Measurements from ENCODE around the gene OTUB2.

The OTUB2 gene

DNA sequence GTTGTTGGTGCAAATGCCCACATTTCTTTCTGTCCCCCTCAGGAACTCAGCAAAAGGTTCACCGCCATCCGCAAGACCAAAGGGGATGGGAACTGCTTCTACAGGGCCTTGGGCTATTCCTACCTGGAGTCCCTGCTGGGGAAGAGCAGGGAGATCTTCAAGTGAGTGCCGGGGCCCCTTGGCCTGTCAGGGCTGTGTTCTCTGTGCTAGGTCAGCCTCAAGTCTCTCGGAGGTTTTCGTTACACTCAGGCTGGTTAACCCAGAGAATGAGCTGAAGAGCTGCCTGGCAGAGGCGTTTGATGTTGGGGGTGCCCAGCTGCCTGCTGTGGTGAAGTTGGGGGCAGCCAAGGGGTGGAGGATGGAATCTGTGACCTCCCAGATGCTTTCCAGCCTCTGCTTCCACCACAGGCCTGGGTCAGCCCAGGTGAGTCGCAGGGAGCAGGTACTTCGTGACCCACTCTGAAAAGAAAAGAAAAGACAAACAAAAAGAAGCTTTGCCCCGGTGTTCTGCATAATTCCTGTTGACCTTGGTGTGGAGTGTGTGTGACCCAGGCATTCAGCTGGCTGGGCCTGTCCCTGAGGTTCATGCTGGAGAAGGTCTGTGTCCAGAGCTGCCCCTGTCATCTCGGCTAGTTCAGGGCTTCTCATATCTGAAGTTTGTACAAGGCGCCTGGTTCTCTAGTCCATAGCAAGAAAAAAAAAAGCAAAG, 12.9 kb downstream of the OTUB2 start:
- Histone ChIP-seq H3K4me3 (ENCODE audit: insufficient read depth, low read depth, low read length, poor library complexity, severe bottlenecking) (no peak overlapping the region), H3K27ac (ENCODE audit: insufficient read depth, low read length, poor library complexity, severe bottlenecking) (no peak overlapping the region), H3K9me3 (ENCODE audit: control insufficient read depth, low read length) (no peaks in the 10 kb centered on the region), H3K36me3 (ENCODE audit: control insufficient read depth, insufficient read depth, low read length) (no peaks in the 10 kb centered on the region), H3K4me1 (ENCODE audit: control insufficient read depth, insufficient read depth, low read length, poor library complexity, severe bottlenecking) (no peaks in the 10 kb centered on the region), H3K27me3 (replicated peaks; ENCODE audit: control insufficient read depth, insufficient read depth, low read length, poor library complexity, severe bottlenecking) (no peaks in the 10 kb centered on the region)
- no peak for DNase-seq

DNA sequence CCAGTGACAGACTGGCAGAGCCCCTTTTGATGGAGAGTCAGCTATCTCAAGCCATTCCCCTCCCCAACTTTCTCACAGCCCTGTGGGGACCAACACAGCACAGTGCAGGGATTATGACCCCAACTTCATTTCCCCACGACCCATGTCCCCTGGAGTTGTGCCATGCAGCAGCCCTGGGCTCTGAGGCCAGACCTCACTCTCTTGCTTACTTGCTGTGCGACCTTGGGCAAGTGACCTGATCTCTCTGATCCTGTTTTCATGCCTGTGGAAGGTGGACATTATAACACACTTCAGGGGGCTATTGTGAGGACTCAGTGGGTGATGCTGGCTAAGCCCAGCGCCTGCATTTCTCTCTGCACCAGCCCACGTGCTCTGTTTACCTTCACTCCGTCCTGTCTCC, 14.1 kb downstream of the OTUB2 start:
- Histone ChIP-seq H3K27ac (ENCODE audit: insufficient read depth, low read length, poor library complexity, severe bottlenecking) (no peak overlapping the region), H3K9me3 (ENCODE audit: control insufficient read depth, low read length) (no peaks in the 10 kb centered on the region), H3K36me3 (ENCODE audit: control insufficient read depth, insufficient read depth, low read length) (no peaks in the 10 kb centered on the region), H3K4me3 (ENCODE audit: insufficient read depth, low read depth, low read length, poor library complexity, severe bottlenecking) (no peak overlapping the region), H3K27me3 (replicated peaks; ENCODE audit: control insufficient read depth, insufficient read depth, low read length, poor library complexity, severe bottlenecking) (no peaks in the 10 kb centered on the region), H3K4me1 (ENCODE audit: control insufficient read depth, insufficient read depth, low read length, poor library complexity, severe bottlenecking) (no peaks in the 10 kb centered on the region)
- DNase-seq = no peak

DNA sequence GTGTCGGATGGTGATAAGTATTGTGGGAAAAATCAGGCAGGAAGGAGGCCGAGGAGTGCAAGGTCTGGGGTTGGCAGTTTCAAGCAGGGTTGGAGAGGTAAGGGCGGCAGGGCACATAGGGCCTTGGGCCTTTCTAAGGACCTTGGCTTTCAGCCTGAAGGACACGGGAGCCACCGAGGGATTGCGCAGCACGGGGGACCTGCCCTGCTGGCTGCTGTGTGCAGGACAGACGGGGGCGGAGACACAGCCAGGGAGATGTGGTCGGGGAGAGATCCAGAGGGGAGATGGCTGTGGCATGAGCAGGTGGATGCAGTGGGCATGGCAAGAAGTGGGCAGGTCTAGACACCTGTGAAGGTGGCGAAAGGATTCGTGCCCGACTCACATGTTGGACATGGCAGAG, 14.7 kb downstream of the OTUB2 start:
- no peaks in the 10 kb centered on the region for H3K27me3 ChIP-seq (replicated peaks; ENCODE audit: control insufficient read depth, insufficient read depth, low read length, poor library complexity, severe bottlenecking)
- no peaks in the 10 kb centered on the region for H3K4me1 ChIP-seq (ENCODE audit: control insufficient read depth, insufficient read depth, low read length, poor library complexity, severe bottlenecking)
- no peak overlapping the region for H3K4me3 ChIP-seq (ENCODE audit: insufficient read depth, low read depth, low read length, poor library complexity, severe bottlenecking)
- DNase-seq = no peak
- no peaks in the 10 kb centered on the region for H3K9me3 ChIP-seq (ENCODE audit: control insufficient read depth, low read length)
- no peak overlapping the region for H3K27ac ChIP-seq (ENCODE audit: insufficient read depth, low read length, poor library complexity, severe bottlenecking)
- H3K36me3 ChIP-seq (ENCODE audit: control insufficient read depth, insufficient read depth, low read length) = peaks cover 5% of the 10 kb centered on the region

DNA sequence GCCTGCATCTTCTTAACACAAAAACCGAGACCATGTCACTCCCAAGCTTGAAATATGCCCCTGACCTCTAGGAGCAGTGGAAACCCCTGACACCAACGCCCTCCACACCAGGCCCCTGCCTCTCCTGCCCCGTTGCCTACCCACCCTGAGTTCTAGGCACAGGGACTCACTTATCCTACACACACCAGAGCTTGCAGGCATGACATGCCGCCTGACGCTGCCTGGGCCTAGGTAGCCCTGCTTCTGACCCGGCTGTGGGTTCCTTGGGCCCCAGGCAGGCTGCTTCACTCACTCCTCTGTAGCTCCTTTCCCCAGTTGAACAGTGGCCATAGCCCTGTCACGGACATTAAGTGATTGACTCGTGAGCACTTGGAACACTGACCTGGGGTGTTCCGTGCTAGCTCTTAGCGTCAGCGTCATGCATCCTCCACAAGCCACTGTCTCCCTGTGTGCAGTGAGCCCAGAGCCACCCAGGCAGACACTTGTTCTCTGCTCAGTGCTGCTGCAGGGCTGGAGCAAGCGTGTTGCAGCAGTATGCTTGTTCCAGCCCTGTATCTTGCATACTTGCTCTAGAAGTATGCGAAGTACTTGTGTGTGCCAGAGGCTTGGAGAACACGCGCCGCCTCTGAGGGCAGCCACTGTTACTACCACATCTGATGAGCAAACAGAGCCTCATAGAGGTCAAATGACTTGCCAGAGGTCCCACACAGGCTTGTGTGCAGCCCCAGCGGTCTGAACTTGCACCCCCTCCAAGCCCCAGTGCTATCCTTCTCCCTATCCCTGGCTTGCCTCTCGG, 15.6 kb downstream of the OTUB2 start:
- H3K27me3 ChIP-seq (replicated peaks; ENCODE audit: control insufficient read depth, insufficient read depth, low read length, poor library complexity, severe bottlenecking) = no peaks in the 10 kb centered on the region
- H3K36me3 ChIP-seq (ENCODE audit: control insufficient read depth, insufficient read depth, low read length) = peaks cover 15% of the 10 kb centered on the region
- no peak for DNase-seq
- H3K4me3 ChIP-seq (ENCODE audit: insufficient read depth, low read depth, low read length, poor library complexity, severe bottlenecking) = no peak overlapping the region
- no peak overlapping the region for H3K27ac ChIP-seq (ENCODE audit: insufficient read depth, low read length, poor library complexity, severe bottlenecking)
- no peaks in the 10 kb centered on the region for H3K9me3 ChIP-seq (ENCODE audit: control insufficient read depth, low read length)
- no peaks in the 10 kb centered on the region for H3K4me1 ChIP-seq (ENCODE audit: control insufficient read depth, insufficient read depth, low read length, poor library complexity, severe bottlenecking)

DNA sequence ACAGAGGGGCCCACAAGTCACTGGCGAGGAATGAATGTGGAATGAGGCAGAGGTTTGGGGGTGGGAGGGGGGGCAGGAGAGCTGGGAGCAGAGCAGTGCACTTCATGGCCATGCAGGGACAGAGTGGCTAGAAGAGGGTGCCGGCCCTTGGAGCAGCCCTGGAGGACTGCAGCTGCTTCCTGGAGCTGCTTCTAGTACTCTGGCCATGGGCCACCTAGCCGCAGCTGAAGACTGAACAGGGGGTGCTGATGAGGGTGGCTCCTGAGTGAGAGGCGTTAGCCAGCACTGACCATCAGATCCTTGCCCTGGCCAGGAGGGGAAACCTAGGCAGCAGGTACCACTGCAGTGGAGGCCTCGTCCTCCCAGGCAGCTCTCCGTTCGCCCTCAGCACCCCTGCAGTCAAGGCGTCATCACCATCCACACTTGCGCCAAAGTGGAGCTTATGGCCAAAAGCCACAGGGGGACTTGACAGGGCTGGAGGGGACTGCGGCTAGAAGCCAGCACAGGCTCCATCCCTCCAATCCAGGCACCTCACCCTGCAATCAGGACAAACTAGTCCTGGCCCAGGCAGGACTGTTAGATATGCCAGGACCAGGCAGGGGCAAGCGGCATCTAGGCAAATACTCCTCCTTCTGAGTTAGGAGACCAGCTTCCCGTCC, 16.4 kb downstream of the OTUB2 start:
- H3K4me1 ChIP-seq (ENCODE audit: control insufficient read depth, insufficient read depth, low read length, poor library complexity, severe bottlenecking) = no peaks in the 10 kb centered on the region
- no peak for DNase-seq
- H3K27ac ChIP-seq (ENCODE audit: insufficient read depth, low read length, poor library complexity, severe bottlenecking) = no peak overlapping the region
- no peaks in the 10 kb centered on the region for H3K27me3 ChIP-seq (replicated peaks; ENCODE audit: control insufficient read depth, insufficient read depth, low read length, poor library complexity, severe bottlenecking)
- peaks cover 23% of the 10 kb centered on the region for H3K36me3 ChIP-seq (ENCODE audit: control insufficient read depth, insufficient read depth, low read length)
- H3K9me3 ChIP-seq (ENCODE audit: control insufficient read depth, low read length) = no peaks in the 10 kb centered on the region
- H3K4me3 ChIP-seq (ENCODE audit: insufficient read depth, low read depth, low read length, poor library complexity, severe bottlenecking) = no peak overlapping the region

DNA sequence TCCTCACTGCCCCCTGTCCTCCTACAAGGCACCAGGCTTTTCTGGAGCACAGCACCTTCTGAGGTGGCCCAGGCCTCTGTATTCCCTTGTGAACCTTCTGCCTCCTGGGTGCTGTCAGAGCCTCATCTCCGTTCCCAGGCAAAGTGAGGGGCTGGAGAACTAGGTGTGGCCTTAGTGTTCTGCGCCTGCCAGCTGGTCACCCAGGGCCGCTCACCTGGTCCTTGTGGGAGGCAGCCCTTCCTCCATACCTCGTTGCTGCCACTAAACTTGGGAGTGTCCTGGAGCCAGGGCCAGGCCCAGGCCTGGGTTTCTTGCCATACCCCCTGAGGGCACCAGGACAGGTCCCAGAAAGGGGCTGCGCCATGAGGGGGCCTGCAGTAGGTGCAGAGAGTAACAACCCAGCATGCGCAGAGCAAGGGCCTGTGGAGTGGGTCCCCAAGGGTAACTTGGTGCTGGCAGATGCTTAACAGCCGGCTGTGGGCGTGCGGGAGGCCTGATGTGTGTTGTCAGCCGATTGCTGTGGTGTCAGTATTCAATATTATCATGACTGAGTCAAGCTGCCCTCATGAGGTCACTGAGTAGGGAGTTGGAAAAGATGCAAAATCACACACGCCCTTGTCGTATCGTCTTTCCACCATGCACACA, 17.1 kb downstream of the OTUB2 start:
- H3K36me3 ChIP-seq (ENCODE audit: control insufficient read depth, insufficient read depth, low read length) = peaks cover 30% of the 10 kb centered on the region
- H3K27ac ChIP-seq (ENCODE audit: insufficient read depth, low read length, poor library complexity, severe bottlenecking) = no peak overlapping the region
- H3K27me3 ChIP-seq (replicated peaks; ENCODE audit: control insufficient read depth, insufficient read depth, low read length, poor library complexity, severe bottlenecking) = no peaks in the 10 kb centered on the region
- no peaks in the 10 kb centered on the region for H3K4me1 ChIP-seq (ENCODE audit: control insufficient read depth, insufficient read depth, low read length, poor library complexity, severe bottlenecking)
- H3K9me3 ChIP-seq (ENCODE audit: control insufficient read depth, low read length) = no peaks in the 10 kb centered on the region
- H3K4me3 ChIP-seq (ENCODE audit: insufficient read depth, low read depth, low read length, poor library complexity, severe bottlenecking) = no peak overlapping the region
- no peak for DNase-seq

DNA sequence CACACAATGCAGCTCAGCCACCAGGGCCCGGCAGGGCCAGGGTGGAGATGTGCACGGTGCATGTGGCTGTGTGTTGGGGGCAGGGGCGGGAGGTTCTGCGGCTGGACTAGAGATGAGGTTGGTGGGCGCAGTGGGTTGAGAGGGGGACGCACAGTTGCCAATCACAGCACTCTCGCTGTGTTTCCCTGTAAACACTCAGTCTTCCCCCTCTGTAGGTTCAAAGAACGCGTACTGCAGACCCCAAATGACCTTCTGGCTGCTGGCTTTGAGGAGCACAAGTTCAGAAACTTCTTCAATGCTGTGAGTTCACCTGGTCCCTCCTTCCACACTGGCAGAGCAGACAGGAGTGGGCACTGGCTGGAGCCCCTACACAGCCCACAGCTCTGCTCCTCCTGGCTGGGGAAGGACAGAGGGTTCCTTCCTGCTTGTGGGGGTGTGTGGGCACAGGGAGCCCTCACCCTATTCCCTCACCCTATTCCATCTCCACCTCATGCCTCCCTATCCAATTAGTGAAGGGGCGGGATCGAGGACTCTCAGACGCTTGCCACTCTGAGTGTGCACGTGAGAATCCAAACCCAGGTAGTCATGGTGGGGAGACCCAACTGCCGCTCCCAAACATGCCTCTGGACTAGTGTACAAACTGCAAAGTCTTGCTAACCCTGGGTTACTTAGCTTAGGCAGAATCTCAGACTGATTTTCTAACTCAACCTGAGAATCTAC, 17.8 kb downstream of the OTUB2 start:
- H3K27ac ChIP-seq (ENCODE audit: insufficient read depth, low read length, poor library complexity, severe bottlenecking) = no peak overlapping the region
- no peak for DNase-seq
- no peak overlapping the region for H3K4me3 ChIP-seq (ENCODE audit: insufficient read depth, low read depth, low read length, poor library complexity, severe bottlenecking)
- no peaks in the 10 kb centered on the region for H3K27me3 ChIP-seq (replicated peaks; ENCODE audit: control insufficient read depth, insufficient read depth, low read length, poor library complexity, severe bottlenecking)
- no peaks in the 10 kb centered on the region for H3K4me1 ChIP-seq (ENCODE audit: control insufficient read depth, insufficient read depth, low read length, poor library complexity, severe bottlenecking)
- H3K36me3 ChIP-seq (ENCODE audit: control insufficient read depth, insufficient read depth, low read length) = peaks cover 36% of the 10 kb centered on the region
- no peaks in the 10 kb centered on the region for H3K9me3 ChIP-seq (ENCODE audit: control insufficient read depth, low read length)

DNA sequence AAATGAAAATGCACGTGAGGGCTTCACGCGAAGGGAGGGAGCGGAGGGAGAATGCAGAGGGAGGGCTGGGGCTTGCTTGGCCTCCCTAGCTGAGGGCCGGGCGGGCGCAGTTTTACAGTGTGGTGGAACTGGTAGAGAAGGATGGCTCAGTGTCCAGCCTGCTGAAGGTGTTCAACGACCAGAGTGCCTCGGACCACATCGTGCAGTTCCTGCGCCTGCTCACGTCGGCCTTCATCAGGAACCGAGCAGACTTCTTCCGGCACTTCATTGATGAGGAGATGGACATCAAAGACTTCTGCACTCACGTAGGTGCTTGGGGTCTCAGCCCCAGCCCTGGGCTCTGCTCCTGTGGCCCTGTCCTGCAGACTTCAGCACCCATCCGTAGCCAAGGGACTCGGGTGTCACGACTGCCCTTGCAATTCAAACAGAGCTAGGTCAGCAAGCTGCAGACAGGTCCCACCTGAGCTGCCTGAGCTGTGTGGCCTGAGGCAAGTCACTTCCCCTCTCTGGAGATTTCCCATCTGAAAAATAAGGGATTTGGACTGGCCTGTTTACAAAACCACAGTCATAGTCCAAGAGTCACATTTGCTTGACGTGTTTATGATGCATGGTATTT, 18.4 kb downstream of the OTUB2 start:
- H3K9me3 ChIP-seq (ENCODE audit: control insufficient read depth, low read length) = no peaks in the 10 kb centered on the region
- H3K27ac ChIP-seq (ENCODE audit: insufficient read depth, low read length, poor library complexity, severe bottlenecking) = no peak overlapping the region
- H3K4me1 ChIP-seq (ENCODE audit: control insufficient read depth, insufficient read depth, low read length, poor library complexity, severe bottlenecking) = no peaks in the 10 kb centered on the region
- H3K36me3 ChIP-seq (ENCODE audit: control insufficient read depth, insufficient read depth, low read length) = peaks cover 43% of the 10 kb centered on the region
- H3K4me3 ChIP-seq (ENCODE audit: insufficient read depth, low read depth, low read length, poor library complexity, severe bottlenecking) = no peak overlapping the region
- no peak for DNase-seq
- no peaks in the 10 kb centered on the region for H3K27me3 ChIP-seq (replicated peaks; ENCODE audit: control insufficient read depth, insufficient read depth, low read length, poor library complexity, severe bottlenecking)

DNA sequence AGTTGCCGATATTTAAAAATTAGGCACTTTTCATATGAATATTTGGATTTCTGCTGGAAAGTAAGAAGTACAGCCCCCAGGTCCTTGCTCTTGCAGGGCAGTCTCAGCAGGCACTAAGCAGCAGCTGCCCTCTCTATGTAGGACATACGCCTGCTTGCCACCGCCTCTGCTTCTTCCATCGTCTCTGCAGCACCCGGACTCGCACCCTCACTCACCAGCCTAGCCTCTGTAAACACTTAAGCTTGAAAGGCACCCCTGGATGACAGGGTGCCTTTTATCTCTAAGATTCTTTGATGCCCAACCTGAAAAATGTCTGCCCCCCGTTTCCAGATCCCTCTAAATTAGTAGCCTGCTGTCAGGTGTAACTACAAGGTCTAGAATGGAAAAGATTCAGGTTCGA, 19.0 kb downstream of the OTUB2 start:
- no peak for DNase-seq
- Histone ChIP-seq H3K9me3 (ENCODE audit: control insufficient read depth, low read length) (no peaks in the 10 kb centered on the region), H3K27me3 (replicated peaks; ENCODE audit: control insufficient read depth, insufficient read depth, low read length, poor library complexity, severe bottlenecking) (no peaks in the 10 kb centered on the region), H3K4me3 (ENCODE audit: insufficient read depth, low read depth, low read length, poor library complexity, severe bottlenecking) (no peak overlapping the region), H3K4me1 (ENCODE audit: control insufficient read depth, insufficient read depth, low read length, poor library complexity, severe bottlenecking) (no peaks in the 10 kb centered on the region), H3K27ac (ENCODE audit: insufficient read depth, low read length, poor library complexity, severe bottlenecking) (no peak overlapping the region), H3K36me3 (ENCODE audit: control insufficient read depth, insufficient read depth, low read length) (peaks cover 48% of the 10 kb centered on the region)

Data from effector memory CD4-positive, alpha-beta T cell (primary cell).